GM12873 (cell line): ENCODE measurements around the gene PATJ.

ENCODE experiments used
- TF ChIP-seq, protein P1 (sequence below): IDR thresholded peaks from 2 replicates; pipeline ENCODE4 v1.5.1; 2012; ENCODE audit warnings: low read depth, mild to moderate bottlenecking, moderate library complexity, low read length, control low read depth; ENCODE audit not compliant: insufficient read depth; ENCODE audit errors: missing control alignments

The PATJ gene

DNA sequence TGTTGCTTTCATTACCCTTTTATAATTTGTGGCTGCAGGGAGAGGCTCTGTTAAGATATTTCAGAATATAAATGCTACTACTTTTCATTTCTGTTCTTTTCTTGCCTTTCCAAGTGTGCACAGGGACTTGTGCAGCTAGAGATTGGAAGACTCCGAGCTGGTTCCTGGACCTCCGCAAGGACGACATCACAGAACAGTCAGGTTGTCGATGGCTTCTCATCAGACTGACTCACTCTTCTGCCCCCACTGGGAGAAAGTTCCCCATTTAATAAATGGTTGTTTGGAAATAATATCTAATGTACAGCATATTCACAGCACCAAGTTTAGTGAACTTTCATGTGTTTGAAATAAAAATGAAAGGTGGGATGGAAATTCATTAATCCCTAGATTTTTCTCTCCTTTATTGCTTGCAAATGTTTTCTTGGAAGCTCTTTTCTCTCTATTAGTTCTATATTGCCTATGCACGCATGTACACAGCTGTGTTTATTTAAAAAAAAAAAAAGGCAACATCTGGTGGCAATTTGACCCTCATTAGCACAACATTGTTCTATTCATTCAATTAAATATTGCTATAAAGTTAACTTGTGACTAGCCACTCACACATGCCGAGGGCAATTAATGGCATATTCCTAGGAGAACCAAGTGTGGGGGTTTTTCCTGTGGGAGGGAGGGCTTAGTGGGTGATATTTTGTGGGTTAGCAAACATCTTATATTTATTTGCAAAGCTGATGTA is 374.9 kb downstream of the PATJ start:
- TF ChIP-seq, protein P1, sequence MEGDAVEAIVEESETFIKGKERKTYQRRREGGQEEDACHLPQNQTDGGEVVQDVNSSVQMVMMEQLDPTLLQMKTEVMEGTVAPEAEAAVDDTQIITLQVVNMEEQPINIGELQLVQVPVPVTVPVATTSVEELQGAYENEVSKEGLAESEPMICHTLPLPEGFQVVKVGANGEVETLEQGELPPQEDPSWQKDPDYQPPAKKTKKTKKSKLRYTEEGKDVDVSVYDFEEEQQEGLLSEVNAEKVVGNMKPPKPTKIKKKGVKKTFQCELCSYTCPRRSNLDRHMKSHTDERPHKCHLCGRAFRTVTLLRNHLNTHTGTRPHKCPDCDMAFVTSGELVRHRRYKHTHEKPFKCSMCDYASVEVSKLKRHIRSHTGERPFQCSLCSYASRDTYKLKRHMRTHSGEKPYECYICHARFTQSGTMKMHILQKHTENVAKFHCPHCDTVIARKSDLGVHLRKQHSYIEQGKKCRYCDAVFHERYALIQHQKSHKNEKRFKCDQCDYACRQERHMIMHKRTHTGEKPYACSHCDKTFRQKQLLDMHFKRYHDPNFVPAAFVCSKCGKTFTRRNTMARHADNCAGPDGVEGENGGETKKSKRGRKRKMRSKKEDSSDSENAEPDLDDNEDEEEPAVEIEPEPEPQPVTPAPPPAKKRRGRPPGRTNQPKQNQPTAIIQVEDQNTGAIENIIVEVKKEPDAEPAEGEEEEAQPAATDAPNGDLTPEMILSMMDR, result no peak

DNA sequence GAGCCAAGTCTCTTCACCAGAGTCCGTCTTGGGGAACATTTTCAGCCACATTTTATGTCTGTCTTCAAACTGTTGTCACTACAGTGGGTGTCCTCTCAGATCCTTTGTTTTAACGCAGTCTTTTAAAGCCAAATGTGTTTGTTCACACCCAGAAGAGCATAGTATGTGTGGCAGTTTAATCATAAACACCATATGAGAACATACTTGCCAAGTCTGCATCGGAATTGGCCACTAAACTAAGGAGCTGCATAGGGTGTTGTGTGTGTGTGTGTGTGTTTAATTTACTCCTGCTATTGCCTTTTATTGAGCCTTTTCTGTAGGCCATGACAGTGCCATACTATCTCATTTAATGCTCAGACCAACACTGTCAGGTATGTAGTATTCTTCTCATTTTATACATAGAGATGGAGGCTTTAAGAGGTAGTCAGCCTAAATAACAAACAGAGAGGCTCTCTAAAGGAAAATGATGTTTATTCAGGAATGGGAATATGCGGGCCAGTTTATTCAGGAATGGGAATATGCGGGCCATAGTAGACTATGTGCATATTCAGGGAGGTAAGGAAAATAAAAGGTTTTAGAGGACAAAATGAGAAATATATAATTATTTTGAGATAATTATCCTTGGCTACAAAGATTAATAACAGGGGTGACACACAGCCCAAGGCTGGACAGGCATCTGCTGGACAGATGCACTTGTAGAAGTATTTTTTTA is 384.5 kb downstream of the PATJ start:
- TF ChIP-seq, protein P1, result no peak

DNA sequence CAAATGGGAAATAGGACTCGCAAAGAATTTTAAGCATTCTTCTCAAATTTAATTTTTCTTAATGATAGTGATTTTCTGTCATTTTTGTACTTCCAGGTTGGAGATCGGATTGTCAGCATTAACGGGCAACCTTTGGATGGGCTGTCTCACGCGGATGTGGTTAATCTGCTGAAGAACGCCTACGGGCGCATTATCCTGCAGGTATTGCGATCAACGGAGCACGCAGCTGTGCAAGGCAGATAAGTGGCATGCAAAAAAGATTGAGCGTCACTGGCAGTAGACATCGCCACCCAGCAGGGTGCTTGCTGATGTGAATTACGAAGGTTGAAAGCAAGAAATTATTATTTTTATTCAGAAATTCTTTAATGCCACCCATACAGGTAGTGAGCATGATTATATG is 386.5 kb downstream of the PATJ start:
- TF ChIP-seq, protein P1, result no peak

DNA sequence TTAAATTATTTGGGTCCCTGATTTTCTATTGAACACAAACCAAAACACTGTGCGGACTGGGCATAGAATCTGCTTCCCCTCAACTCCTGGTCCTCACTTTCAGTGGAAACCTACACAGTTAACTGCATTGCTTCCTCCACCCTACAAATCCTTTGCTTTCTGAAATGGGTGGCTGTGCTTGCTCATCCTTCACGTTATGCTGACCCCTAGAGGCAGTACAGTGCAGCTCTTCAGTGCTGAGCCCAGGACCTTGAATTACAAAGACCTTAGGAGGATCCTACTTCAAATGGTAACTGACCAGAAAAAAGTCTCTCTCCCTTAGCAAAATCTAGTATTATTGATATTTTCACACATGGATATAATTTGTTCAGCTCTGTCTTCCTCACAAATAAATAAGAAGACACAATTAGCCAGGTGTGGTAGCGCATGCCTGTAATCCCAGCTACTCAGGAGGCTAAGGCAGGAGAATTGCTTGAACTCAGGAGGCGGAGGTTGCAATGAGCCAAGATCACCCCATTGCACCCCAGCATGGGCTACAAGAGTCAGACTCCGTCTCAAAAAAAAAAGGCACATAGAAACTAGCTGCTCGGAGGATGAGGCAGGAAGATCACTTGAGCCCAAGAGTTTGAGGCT is 388.9 kb downstream of the PATJ start:
- TF ChIP-seq, protein P1, result peak; percentile 94

DNA sequence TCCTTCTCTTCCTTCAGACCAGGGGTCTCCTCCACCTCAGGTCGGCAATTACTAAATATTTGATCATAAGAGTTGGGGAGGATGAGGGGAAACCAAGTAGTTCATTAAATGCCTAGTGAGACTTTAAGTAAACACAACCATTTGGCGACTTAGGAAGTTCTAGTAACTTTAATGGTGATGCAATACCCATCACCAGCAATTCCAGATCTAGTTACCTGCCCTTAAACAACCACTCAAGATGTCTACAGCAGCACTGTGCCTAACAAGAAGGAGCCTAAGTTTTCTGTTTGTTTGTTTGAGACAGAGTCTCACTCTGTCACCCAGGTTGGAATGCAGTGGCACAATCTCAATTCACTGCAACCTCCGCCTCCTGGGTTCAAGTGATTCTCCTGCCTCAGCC is 395.7 kb downstream of the PATJ start:
- TF ChIP-seq, protein P1, result no peak

DNA sequence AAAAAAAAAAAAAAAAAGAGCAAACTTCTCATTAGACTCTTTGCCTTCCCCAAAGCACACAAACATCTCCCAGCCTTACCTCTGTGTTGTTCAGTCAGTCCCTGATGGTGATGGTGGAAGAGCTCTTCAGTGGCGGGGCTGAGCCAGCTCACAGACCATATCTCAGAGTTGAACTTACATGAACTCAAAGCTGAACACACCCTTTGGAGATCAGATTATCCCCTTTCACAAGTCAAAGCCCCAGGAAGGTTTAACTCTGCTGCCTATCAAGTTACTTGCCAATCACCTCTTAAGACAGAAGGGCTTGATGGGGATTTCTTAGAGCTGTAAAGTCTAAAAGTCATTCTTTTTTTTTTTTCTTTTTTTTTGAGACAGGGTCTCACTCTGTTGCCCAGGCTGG is 397.1 kb downstream of the PATJ start:
- TF ChIP-seq, protein P1, result no peak

DNA sequence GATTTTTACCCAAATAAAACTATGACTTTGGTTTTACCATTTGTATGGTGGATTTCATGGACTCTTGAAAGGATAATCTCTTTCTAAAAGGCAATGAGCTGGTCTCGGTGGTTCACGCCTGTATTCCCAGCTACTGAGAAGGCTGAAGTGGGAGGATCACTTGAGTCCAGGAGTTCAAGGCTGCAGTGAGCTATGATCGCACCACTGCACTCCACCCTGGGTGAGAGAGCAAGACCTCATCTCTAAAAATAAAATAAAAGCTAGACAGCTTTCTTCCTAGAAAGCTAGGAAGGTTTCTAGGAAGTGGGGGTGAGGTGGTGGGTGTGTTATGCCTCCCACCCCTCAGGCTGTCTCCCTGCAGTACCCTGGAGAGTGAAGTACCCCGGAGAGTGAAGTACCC is 398.4 kb downstream of the PATJ start:
- TF ChIP-seq, protein P1, result no peak
